DOHH2 (cell line): ENCODE data around the gene MAMDC2.

Experiments
- H3F3A ChIP-seq: fragments of 200-600 bp; sonication (generic), shearing (Covaris generic); 2 replicates; pipeline ENCODE4 v1.6.0; 2016; ENCODE audit warnings: antibody characterized with exemption, mild to moderate bottlenecking; ENCODE audit not compliant: control insufficient read depth, insufficient read depth
- H3K27ac ChIP-seq: fragments of 200-600 bp; sonication (generic); 2 replicates; pipeline ENCODE4 v1.5.1; 2014; ENCODE audit warnings: low read depth, mild to moderate bottlenecking, low read length, moderate library complexity
- H3K27me3 ChIP-seq: fragments of 200-600 bp; sonication (generic); 2 replicates; pipeline ENCODE4 v1.6.1; 2014; ENCODE audit warnings: mild to moderate bottlenecking, low read length, mixed read lengths; ENCODE audit not compliant: control insufficient read depth
- H3K36me3 ChIP-seq: fragments of 200-600 bp; sonication (generic); 2 replicates; pipeline ENCODE4 v1.6.1; 2014; ENCODE audit warnings: mild to moderate bottlenecking, low read length, moderate library complexity, mixed read lengths; ENCODE audit not compliant: control insufficient read depth
- H3K4me1 ChIP-seq: fragments of 200-600 bp; sonication (generic); 2 replicates; pipeline ENCODE4 v1.6.1; 2014; ENCODE audit warnings: mild to moderate bottlenecking, low read length, mixed read lengths; ENCODE audit not compliant: control insufficient read depth
- H3K4me2 ChIP-seq: fragments of 200-600 bp; sonication (generic); 2 replicates; pipeline ENCODE4 v1.6.0; 2014; ENCODE audit warnings: mild to moderate bottlenecking, low read length, moderate library complexity
- H3K4me3 ChIP-seq: fragments of 200-600 bp; sonication (generic); 2 replicates; pipeline ENCODE4 v1.5.1; 2014; ENCODE audit warnings: mild to moderate bottlenecking, low read length, mixed read lengths
- H3K79me2 ChIP-seq: fragments of 200-600 bp; sonication (generic); 2 replicates; pipeline ENCODE4 v1.6.1; 2014; ENCODE audit warnings: mild to moderate bottlenecking, low read length, mixed read lengths; ENCODE audit not compliant: control insufficient read depth
- H3K9me2 ChIP-seq: fragments of 200-600 bp; sonication (generic); replicated peaks from 2 replicates; pipeline ENCODE4 v1.6.1; 2014; ENCODE audit warnings: mild to moderate bottlenecking, low read length, mixed read lengths; ENCODE audit not compliant: control insufficient read depth
- H3K9me3 ChIP-seq: fragments of 200-600 bp; sonication (generic); 2 replicates; pipeline ENCODE4 v1.6.1; 2014; ENCODE audit warnings: antibody characterized with exemption, low read length, mixed read lengths; ENCODE audit not compliant: control insufficient read depth, insufficient read depth
- H4K20me1 ChIP-seq: fragments of 200-600 bp; sonication (generic); 2 replicates; pipeline ENCODE4 v1.6.0; 2014; ENCODE audit warnings: low read depth, mild to moderate bottlenecking, antibody characterized with exemption, low read length, moderate library complexity; ENCODE audit not compliant: control insufficient read depth, insufficient read depth
- EZH2phosphoT487 ChIP-seq: fragments of 200-600 bp; sonication (generic); IDR thresholded peaks from 2 replicates; pipeline ENCODE4 v1.6.1; 2017; ENCODE audit warnings: borderline replicate concordance, mild to moderate bottlenecking, antibody characterized with exemption, low read length, moderate library complexity, mixed read lengths
- TF ChIP-seq, protein P1 (sequence below): fragments of 200-600 bp; sonication (generic); IDR thresholded peaks from one replicate; pipeline ENCODE4 v1.5.1; 2014; ENCODE audit warnings: antibody characterized with exemption, mild to moderate bottlenecking, low read depth, low read length; ENCODE audit not compliant: poor library complexity, severe bottlenecking

The MAMDC2 gene

GRCh38 chr9:70257502-70257901 lies 213.9 kb downstream of the MAMDC2 start:
- peaks cover 17% of the 10 kb centered on the region for H4K20me1 ChIP-seq
- H3K27me3 ChIP-seq: no peaks in the 10 kb centered on the region
- H3K79me2 ChIP-seq: peaks cover 46% of the 10 kb centered on the region
- peaks cover 51% of the 10 kb centered on the region for H3K4me1 ChIP-seq
- no peaks in the 10 kb centered on the region for H3K9me3 ChIP-seq
- H3K36me3 ChIP-seq: peaks cover 32% of the 10 kb centered on the region
- no peak for TF ChIP-seq EZH2phosphoT487
- TF ChIP-seq, protein P1, sequence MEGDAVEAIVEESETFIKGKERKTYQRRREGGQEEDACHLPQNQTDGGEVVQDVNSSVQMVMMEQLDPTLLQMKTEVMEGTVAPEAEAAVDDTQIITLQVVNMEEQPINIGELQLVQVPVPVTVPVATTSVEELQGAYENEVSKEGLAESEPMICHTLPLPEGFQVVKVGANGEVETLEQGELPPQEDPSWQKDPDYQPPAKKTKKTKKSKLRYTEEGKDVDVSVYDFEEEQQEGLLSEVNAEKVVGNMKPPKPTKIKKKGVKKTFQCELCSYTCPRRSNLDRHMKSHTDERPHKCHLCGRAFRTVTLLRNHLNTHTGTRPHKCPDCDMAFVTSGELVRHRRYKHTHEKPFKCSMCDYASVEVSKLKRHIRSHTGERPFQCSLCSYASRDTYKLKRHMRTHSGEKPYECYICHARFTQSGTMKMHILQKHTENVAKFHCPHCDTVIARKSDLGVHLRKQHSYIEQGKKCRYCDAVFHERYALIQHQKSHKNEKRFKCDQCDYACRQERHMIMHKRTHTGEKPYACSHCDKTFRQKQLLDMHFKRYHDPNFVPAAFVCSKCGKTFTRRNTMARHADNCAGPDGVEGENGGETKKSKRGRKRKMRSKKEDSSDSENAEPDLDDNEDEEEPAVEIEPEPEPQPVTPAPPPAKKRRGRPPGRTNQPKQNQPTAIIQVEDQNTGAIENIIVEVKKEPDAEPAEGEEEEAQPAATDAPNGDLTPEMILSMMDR: no peak
- no peaks in the 10 kb centered on the region for H3K9me2 ChIP-seq
- H3F3A ChIP-seq: 0 out of 2 replicates have a peak, but pooled peaks cover 5% of the 10 kb centered on the region
- no peak overlapping the region for H3K27ac ChIP-seq
- H3K4me3 ChIP-seq: peak overlapping the region; percentile 90
- peak overlapping the region; percentile 92 for H3K4me2 ChIP-seq

- peaks cover 58% of the 10 kb centered on the region for H3K4me1 ChIP-seq
Observed at GRCh38 chr9:70257991-70258691, 214.5 kb downstream of the MAMDC2 start.

DNA sequence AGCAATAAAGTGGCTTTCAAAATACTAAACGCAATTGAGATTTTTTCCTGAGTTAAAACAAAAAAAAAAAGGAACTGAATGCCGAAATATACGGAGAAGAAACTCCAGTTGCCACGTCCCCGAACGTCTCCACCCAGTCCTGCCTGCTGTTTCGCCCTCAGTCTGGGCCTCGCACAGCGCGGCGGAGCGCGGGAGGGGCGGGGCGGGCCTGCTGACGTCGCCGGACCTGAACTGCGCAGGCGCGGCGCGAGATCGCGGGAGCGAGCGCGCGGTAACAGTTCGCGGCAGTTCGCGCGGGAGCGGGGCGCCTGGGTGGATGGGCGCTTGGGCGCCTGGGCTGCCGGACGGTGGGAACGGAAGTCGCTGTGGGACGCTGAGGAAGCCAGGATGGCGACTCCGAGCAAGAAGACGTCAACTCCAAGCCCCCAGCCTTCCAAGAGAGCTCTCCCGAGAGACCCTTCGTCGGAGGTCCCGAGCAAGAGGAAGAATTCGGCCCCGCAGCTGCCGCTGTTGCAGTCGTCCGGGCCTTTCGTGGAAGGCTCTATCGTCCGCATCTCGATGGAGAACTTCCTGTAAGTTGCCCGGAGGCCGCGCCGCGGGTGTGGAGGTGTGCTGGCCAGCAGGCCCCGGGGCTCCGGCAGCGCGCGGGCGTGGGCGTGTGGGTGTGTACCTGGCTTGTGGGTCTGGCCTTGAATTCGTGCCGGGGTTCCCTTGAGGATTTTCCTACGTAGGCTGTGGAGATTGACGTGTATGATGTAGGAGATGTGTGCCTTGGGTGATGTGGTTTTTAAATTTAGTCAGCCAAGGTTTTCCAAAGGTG lies 215.3 kb downstream of the MAMDC2 start, which contains the start of gene SMC5:
Gene SMC5, plus strand, starts transcription at position 287 of the 820 bp plus-strand sequence. Its CDS starts 101 bp downstream, at position 388.
- Histone ChIP-seq H3K27ac (peak within 1 kb of the TSS; percentile 52), H3F3A (0 out of 2 replicates have a peak, but pooled peaks cover 5% of the 10 kb centered on the region), H3K4me2 (peak within 1 kb of the TSS; percentile 92), H3K79me2 (peaks cover 60% of the 10 kb centered on the region), H3K27me3 (no peaks in the 10 kb centered on the region), H3K4me3 (peak within 1 kb of the TSS; percentile 90), H3K9me3 (no peaks in the 10 kb centered on the region), H3K4me1 (peaks cover 58% of the 10 kb centered on the region), H3K9me2 (no peaks in the 10 kb centered on the region), H4K20me1 (peaks cover 20% of the 10 kb centered on the region), H3K36me3 (peaks cover 46% of the 10 kb centered on the region)
- TF ChIP-seq, protein P1: no peak
- no peak for TF ChIP-seq EZH2phosphoT487

More at GRCh38 chr9:70257991-70258691, 214.5 kb downstream of the MAMDC2 start:
- Histone ChIP-seq H3K9me3 (no peaks in the 10 kb centered on the region), H3K27ac (peak overlapping the region; percentile 52), H3K36me3 (peaks cover 38% of the 10 kb centered on the region), H3K4me3 (peak overlapping the region; percentile 90), H3K27me3 (no peaks in the 10 kb centered on the region), H3K79me2 (peaks cover 53% of the 10 kb centered on the region), H4K20me1 (peaks cover 20% of the 10 kb centered on the region), H3K9me2 (no peaks in the 10 kb centered on the region), H3K4me2 (peak overlapping the region; percentile 92), H3F3A (0 out of 2 replicates have a peak, but pooled peaks cover 5% of the 10 kb centered on the region)
- TF ChIP-seq EZH2phosphoT487: no peak
- TF ChIP-seq, protein P1: no peak
